Stimulated activated CD4-positive, alpha-beta T cell treated with anti-CD3 and anti-CD28 coated beads, TNF-alpha, amount 100 ng/mL, for 24 hours (primary cell): ENCODE measurements around the gene C16orf86.
"Not testable (repeated sequence)": the region's sequence is repeated elsewhere in the genome, so short reads cannot be mapped to it uniquely, and the experiment has no call there.

ENCODE experiments used
- DNase-seq, 3 experiments: peaks; one replicate each; pipeline ENCODE4 v3.0.0-alpha.2; 2020; ENCODE audit warnings: low read depth in 3 of 3

C16orf86 gene

GRCh38 chr16:67693517-67694285 lies 27.1 kb downstream of the C16orf86 start:
- not testable (repeated sequence) for DNase-seq

DNA sequence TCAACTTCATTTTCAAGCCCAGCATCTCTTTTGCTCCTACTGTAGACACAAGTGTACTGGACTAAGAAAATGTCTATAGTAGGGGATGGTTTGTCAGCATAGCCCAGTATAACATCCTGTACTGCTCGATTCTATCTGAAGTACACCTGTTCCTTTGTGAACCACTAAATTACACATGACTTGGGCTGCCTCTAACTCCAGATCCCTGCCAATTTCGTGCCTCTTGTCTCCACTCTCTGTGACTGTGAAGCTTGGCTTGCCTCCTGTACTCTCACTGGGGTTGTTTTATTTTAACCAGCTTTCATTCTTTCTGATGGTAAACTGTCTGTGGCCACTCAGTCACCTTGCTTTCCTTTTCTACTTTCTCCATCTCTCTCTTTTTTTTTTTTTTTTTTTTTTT lies 28.0 kb downstream of the C16orf86 start:
- DNase-seq, result no peak

DNA sequence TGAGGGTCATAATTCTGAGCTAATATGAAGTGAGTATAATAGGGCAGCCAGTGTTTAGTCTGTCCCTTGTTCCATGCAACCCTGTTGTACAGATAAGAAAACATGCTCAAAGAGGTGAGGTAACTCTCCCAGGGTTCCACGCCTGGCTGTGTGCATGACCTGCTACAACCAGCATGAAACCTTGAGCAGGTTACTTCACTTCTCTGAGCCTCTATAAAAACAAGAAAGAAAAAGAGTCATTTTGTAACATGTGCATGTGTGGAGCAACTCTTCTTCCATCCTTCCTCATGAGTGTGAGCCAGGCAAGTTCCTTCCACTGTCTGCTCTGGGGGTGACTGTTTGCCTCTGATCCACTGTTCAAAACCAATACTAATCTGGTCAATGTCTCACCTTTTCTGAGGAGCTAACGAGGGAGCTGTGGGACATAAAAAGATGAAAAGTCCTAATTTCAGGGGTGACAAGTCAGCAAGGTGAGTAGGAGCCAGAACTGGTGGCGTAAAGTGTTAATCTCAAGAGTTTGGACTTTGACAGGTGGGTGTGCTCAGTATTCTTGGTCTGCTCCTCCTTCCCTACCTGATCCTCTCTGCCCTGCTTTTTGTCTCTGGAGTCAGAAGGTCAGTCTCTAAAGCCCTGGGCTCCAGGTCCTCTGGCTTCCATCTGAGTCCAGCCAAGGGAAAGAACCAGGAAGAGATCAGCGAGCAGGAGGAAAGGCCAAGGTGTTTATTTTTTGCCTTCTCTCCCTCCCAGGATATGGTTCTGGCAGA lies 31.0 kb downstream of the C16orf86 start:
- DNase-seq, result no peak

- no peak for DNase-seq
Observed at GRCh38 chr16:67699265-67699664, 32.7 kb downstream of the C16orf86 start.

DNA sequence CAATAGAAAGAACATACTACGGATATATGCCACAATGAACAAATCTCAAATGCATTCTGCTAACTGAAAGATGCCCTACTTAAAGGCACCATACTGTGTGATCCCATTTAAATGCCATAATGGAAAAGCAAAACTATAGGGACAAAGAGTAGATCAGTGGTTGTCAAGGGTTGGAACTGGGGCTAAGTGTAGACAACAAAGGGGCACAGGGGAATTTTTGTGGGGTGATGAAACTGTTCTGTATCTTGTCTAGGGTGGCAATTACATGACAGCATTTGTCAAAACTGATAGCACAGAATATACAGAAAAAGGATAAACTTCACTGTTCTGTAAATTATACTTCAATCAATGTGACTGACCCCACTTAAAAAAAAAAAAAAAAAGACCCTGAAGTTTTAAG lies 34.8 kb downstream of the C16orf86 start:
- DNase-seq, result no peak

DNA sequence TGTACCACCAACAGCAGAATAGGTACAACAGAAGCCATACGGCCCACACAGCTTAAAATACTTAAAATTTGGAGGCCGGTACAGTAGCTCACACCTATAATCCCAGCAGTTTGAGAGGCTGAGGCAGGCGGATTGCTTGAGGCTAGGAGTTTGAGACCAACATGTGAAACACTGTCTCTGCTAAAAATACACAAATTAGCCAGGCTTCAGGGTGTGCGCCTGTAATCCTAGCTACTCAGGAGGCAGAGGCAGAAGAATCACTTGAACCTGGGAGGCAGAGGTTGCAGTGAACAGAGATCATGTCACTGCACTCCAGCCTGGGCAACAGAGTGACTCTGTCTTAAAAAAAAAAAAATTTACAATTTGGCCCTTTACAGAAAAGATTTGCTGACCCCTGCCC lies 35.5 kb downstream of the C16orf86 start:
- DNase-seq, result no peak

GRCh38 chr16:67703626-67704025 lies 37.0 kb downstream of the C16orf86 start:
- no peak for DNase-seq

DNA sequence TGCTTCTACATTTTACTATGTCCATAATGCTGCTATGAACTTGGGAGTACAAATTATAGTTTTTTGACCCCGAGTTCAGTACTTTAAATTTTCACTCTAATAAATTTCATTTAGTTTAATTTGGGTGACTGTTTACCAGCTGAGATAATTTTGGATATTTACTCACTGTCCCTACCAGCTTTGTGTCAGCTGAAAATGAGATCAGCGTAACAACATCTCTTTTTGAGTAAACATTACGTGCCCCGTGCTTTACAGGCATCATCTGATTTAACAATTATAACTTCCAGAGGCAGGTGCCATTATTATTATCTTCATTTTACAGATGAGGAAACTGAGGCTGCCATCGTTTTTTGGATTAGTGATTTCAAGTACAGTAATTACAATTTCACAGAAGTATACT lies 37.5 kb downstream of the C16orf86 start:
- no peak for DNase-seq

DNA sequence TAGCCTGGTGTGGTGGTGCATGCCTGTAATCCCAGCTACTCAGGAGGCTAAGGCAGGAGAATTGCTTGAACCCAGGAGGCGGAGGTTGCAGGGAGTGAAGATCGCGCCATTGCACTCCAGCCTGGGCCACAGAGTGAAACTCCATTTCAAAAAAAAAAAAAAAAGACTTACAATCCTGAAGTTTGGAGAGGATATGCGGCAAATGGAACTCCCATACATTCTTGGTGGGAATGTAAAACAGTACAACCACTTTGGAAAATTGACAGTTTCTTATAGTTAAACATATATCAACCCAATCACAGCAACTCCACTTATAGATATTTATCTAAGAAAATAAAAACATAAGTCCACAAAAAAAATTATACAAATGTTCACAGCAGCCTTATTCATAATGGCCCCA lies 40.6 kb downstream of the C16orf86 start:
- DNase-seq, result no peak

DNA sequence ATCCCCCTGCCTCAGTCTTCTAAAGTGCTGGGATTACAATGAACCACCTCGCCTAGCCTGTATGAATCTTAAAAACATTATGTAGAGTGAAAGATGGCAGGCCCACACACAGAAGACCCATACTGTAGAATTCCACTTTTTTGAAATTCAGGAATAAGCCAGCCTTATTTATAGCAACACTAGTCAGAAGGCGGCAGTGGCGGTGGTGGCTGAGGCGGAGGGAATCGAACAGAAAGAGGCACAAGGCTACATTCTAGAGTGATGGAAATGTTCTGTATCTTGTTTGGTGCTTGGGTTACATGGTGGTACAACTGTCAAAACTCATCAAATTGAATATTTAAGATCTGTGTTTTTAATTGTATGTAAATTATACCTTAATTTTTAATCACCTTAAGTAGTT lies 41.2 kb downstream of the C16orf86 start:
- no peak for DNase-seq

- DNase-seq, result no peak
Observed at GRCh38 chr16:67708368-67708771, 41.8 kb downstream of the C16orf86 start.

GRCh38 chr16:67709050-67709449 lies 42.4 kb downstream of the C16orf86 start:
- no peak for DNase-seq

DNA sequence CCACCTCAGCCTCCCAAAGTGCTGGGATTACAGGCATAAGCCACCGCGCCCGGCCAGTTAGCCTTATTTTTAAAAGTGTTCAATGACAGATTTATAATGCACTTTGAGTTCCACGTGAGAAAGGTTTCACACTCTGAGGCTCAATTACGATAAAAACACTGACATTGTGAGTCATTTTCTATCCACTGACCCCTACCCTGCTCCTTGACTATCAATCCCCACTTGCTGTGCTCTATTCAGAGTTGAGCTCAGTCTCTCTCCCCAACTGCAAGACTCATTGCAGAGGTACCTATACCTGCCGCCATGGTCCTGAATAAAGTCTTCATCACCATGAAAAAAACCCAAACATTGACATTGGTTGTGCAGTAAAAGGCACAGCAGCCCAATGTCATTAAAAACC lies 44.0 kb downstream of the C16orf86 start:
- DNase-seq, result no peak

GRCh38 chr16:67713647-67714273 lies 47.1 kb downstream of the C16orf86 start:
- no peak for DNase-seq

DNA sequence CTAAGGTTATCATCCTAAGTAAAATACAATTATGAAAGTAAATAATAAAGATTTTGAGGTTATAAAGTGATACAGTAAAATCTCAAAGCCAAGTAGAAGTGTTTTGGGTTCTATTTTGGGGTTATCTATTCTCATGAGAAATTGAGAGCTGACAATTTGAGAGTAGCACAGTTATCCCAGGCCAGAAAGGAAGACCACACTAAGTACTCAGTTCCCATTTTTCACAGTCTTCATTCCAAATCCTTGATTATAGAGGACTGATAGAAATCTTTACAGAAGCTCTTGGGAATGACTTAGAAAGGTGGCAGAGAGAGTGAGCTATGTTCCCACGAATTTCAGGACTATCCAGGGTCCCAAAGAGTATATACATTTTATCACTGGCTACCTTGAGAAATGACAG lies 47.9 kb downstream of the C16orf86 start:
- no peak for DNase-seq

DNA sequence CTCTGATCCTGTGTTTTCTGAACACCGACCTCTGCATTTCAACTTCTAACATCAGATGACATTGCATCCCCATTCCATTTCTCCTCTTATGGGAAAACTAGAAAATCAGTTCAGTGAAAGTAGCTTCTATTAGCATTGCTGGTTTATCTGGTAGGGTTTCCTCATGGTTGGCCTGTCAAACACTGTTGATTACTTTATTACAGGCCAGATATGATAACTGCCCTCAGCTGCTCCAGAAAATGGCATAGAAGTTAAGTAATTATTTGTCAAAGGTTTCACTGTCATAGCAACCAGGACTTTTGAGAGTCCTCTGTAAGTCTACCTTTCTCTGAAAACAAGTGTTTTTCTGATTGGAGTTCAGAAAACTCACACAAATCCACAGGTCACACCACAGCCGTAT lies 49.5 kb downstream of the C16orf86 start:
- no peak for DNase-seq
